Testis (tissue), 2 donors: ENCODE results near the gene PAMR1.

ENCODE experiments used
- CTCF ChIP-seq, 3 experiments: fragments of 450-650 bp in 2 of 3; fragments of 200-600 bp in 1 of 3; sonication (generic) in 1 of 3; IDR thresholded peaks; one replicate each; pipeline ENCODE4 v1.5.1; 2016 to 2019; ENCODE audit warnings: antibody characterized with exemption in 3 of 3, mild to moderate bottlenecking in 2 of 3, moderate library complexity in 1 of 3
- POLR2A ChIP-seq: fragments of 450-650 bp; IDR thresholded peaks from one replicate; pipeline ENCODE4 v1.6.1; 2017; ENCODE audit warnings: antibody characterized with exemption, mild to moderate bottlenecking, moderate library complexity

GRCh38 chr11:35559949-35560348, 34.5 kb upstream of the PAMR1 start:
- no peak for TF ChIP-seq POLR2A
- TF ChIP-seq CTCF (IDR thresholded peaks at IDR 0.05) = no peak
